Activated T-cell treated with anti-CD3 and anti-CD28 coated beads for 48 hours (primary cell): ENCODE data around the gene ALDH3A1.

Experiments used
- DNase-seq: peaks from one replicate; pipeline ENCODE4 v3.0.0-alpha.2; 2020; ENCODE audit warnings: low read depth

ALDH3A1 gene

GRCh38 chr17:19718613-19719354, 29.3 kb downstream of the ALDH3A1 start:
- DNase-seq: no peak

GRCh38 chr17:19718041-19718612, 30.0 kb downstream of the ALDH3A1 start:
- no peak for DNase-seq

- no peak for DNase-seq
Measured at GRCh38 chr17:19717411-19717908, 30.6 kb downstream of the ALDH3A1 start.

- DNase-seq: no peak
Measured at GRCh38 chr17:19717031-19717360, 31.1 kb downstream of the ALDH3A1 start.

- DNase-seq: no peak
Measured at GRCh38 chr17:19716108-19717030, 31.7 kb downstream of the ALDH3A1 start, which contains the start of gene SLC47A2. Gene SLC47A2, minus strand, starts transcription at chr17:19716584. Its CDS starts 29 bp downstream, at chr17:19716555.

GRCh38 chr17:19714542-19715411, 33.3 kb downstream of the ALDH3A1 start:
- DNase-seq: no peak

- DNase-seq: no peak
Measured at GRCh38 chr17:19713901-19714361, 34.2 kb downstream of the ALDH3A1 start.

GRCh38 chr17:19713462-19713861, 34.6 kb downstream of the ALDH3A1 start:
- no peak for DNase-seq

GRCh38 chr17:19712436-19713004, 35.6 kb downstream of the ALDH3A1 start:
- DNase-seq: no peak

GRCh38 chr17:19709841-19710240, 38.3 kb downstream of the ALDH3A1 start:
- DNase-seq: no peak

- no peak for DNase-seq
Measured at GRCh38 chr17:19708431-19709175, 39.5 kb downstream of the ALDH3A1 start.

GRCh38 chr17:19707728-19708221, 40.3 kb downstream of the ALDH3A1 start:
- DNase-seq: no peak

GRCh38 chr17:19706791-19707727, 41.0 kb downstream of the ALDH3A1 start:
- DNase-seq: no peak

GRCh38 chr17:19705771-19706770, 42.0 kb downstream of the ALDH3A1 start:
- no peak for DNase-seq

- no peak for DNase-seq
Measured at GRCh38 chr17:19705201-19705600, 42.9 kb downstream of the ALDH3A1 start.

- DNase-seq: no peak
Measured at GRCh38 chr17:19703828-19704613, 44.1 kb downstream of the ALDH3A1 start.
